ENCODE measurements around the gene SCNN1B.
A peak's percentile ranks its signal among the peaks of the same experiment; 100 is the strongest.

SCNN1B gene

DNA sequence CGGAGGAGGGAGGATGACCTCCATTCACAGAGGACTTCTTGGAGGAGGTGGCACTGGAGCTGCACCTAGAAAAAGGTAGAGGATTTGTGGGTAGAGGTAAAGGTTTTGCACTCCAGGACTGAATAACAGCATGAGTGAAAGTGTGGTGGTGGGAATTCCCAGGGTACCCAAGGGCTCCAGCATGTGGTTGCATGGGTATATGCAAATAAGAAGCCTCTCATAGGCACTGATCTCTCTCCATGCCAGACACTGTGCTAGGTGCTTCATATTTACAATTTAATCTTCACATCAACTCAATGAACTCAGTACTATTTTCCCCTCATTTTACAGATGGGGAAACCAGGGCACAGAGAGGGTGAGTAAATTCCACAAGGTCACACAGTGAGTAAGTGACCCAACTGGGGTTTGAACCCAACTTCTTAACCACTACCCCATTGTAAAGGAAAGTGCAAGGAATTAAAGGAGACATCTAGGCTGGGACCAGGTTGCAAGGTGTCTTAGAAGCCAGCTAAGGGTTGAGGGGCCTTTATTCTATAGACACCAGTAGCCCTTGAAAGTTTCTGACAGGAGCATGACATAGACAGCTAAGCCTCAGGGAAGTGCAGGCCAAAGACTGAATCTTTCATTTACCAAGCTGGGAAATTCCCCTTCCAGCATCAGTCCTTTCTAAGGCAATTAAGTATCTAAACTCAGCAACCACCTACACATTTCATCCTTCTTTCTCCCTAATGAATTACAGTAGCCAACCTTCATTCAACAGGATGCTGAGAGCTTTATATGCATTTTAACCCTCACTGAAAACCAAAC is 21.3 kb downstream of the SCNN1B start:
- peak overlapping the region; percentile 55 for H3K27ac ChIP-seq

DNA sequence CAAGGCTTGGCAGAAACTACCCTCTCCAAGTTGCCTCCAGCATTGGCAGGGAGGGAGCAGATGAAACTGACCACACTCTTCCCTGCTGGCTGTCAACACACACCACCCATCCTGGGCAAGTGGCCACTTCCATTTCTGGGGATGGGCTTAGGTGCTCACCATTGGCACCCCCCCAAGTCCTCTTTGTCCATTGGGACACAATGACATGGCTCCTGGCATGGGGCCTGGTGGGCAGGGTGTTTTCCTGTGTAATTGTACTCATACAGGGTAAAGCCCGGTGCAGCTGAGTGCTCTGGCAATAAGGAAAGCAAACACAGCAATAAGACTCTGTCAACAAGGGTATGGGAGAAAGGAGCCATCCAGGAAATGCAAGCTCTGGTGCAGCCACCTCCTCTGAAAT is 22.6 kb downstream of the SCNN1B start:
- peak overlapping the region; percentile 55 for H3K27ac ChIP-seq
- TF ChIP-seq, protein P1, sequence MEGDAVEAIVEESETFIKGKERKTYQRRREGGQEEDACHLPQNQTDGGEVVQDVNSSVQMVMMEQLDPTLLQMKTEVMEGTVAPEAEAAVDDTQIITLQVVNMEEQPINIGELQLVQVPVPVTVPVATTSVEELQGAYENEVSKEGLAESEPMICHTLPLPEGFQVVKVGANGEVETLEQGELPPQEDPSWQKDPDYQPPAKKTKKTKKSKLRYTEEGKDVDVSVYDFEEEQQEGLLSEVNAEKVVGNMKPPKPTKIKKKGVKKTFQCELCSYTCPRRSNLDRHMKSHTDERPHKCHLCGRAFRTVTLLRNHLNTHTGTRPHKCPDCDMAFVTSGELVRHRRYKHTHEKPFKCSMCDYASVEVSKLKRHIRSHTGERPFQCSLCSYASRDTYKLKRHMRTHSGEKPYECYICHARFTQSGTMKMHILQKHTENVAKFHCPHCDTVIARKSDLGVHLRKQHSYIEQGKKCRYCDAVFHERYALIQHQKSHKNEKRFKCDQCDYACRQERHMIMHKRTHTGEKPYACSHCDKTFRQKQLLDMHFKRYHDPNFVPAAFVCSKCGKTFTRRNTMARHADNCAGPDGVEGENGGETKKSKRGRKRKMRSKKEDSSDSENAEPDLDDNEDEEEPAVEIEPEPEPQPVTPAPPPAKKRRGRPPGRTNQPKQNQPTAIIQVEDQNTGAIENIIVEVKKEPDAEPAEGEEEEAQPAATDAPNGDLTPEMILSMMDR (conservative IDR thresholded peaks at IDR 0.05): no peak

More for the DNA sequence above, 21.3 kb downstream of the SCNN1B start:
- TF ChIP-seq, protein P1 (conservative IDR thresholded peaks at IDR 0.05): no peak

DNA sequence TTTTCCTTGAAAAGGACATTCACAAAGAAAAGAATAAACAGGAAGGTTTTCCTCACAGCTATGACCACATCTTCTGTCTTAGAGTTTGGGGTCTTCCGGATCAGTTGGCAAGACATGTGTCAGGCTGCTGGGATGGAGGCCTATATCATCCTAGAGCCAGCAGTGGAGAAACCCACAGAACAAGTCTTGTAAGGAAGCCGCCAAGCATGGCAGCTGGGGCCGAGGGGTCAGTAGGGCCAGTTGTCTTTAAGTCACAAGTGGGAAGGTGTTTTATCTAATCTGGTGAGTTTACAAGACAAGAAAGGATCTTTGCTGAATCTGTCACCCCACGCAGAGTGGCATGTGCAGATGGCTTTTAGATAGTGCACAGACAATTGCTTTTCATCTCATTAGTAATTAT is 25.7 kb downstream of the SCNN1B start:
- TF ChIP-seq, protein P1 (conservative IDR thresholded peaks at IDR 0.05): no peak
- no peak overlapping the region for H3K27ac ChIP-seq

DNA sequence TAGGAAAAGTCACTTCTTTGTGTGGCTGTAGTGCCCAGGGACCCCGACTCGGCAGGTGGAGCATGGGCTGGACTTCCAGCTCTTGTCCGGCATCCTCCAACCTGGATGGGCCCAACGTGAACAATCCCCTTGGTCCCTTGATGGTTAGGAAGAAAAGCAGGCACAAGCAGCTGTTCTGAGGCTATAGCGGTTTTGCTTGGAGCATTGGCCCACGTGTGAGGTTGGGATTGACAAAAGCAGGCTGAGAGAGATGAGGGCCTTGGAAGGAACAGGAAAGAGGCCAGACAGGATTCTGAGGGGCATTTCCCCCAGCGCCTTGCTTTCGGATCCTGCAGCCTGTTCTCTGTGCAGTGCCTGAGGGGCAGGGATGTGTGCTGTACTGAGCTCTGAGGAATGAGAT is 28.1 kb downstream of the SCNN1B start:
- no peak overlapping the region for H3K27ac ChIP-seq
- TF ChIP-seq, protein P1 (conservative IDR thresholded peaks at IDR 0.05): no peak

DNA sequence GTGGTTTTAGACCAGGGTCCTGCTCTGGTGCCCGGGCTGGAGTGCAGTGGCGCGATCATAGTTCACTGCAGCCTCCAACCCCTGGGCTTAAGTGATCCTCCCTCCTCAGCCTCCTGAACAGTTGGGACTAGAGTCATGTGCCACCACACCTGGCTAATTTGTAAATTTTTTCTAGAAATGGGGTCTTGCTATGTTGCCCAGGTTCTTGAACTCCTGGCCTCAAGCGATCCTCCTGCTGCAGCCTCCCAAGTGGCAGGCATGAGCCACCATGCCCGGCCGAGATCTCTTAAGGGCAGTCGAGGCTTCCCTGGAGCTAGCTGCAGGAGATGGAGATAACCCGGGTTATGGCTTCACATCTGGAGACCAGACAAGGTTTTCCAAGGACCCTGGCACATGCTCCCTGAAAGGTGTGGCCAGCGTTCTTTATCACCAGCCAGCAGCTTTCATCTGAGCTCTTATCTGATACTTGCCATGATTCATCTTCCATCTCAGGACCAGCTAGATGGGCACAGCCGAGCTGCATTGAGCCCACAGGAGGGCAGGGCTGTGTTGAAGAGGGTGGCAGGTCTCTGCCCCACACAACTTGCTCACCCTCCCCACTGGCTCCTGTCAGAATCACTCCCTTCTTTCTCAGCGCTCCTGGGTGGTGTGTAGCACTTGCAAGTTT is 28.6 kb downstream of the SCNN1B start:
- no peak overlapping the region for H3K27ac ChIP-seq
- TF ChIP-seq, protein P1 (conservative IDR thresholded peaks at IDR 0.05): no peak

DNA sequence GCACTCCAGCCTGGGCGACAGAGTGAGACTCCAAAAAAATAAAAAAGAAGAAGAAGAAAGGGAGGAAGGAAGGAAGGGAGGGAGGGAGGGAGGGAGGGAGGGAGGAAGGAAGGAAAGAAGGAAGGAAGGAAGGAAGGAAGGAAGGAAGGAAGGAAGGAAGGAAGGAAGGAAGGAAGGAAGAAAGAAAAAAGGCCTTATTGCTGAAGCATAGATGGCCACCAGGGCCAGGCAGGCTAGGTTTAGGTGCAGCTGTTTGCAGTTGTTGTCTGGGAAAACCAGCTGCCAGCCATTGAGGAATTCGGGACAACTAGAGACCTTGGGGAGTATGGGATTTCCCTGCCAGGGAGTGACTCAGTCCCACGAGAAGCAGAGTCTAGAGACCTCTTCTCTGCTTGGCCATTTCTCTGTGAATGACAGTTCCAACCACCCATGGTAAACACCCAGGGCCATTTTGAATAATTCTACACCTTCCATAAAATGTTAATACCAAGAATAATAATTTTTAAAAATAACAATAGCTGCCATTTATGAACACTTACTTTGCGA is 31.0 kb downstream of the SCNN1B start:
- TF ChIP-seq, protein P1 (conservative IDR thresholded peaks at IDR 0.05): no peak
- no peak overlapping the region for H3K27ac ChIP-seq

DNA sequence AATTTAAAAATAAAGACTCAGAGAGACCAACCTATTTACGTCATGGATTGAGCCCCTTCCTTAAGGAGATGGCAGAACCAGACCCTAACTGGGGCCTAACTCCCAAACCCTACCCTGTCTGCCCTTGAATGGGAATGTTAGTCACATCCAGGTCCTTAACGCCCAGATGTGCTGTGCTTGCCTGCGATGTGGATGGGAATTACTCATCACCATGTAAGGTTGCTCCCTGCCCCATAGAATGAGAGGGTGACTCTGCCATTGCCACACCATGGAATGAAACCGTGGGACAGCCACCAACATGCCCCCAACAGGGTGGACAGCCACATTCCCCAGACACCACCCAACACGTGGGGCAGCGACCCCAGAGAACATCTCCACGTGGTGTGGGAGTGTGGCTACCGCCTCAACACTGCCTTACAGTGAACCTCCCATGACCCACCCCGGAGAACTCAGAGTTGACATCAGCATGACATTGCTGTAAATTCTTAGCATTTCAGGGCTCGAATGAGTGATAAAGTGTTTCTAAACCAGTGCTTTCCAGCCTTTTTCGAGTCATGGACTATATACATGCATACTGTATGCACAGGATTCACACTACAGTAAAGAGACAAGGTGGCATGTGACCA is 31.8 kb downstream of the SCNN1B start:
- H3K27ac ChIP-seq: peak overlapping the region; percentile 49; the same call in 1 of the 2 replicates
- TF ChIP-seq, protein P1 (conservative IDR thresholded peaks at IDR 0.05): no peak
